ENCODE results near the gene CSF2RB.

Gene CSF2RB

DNA sequence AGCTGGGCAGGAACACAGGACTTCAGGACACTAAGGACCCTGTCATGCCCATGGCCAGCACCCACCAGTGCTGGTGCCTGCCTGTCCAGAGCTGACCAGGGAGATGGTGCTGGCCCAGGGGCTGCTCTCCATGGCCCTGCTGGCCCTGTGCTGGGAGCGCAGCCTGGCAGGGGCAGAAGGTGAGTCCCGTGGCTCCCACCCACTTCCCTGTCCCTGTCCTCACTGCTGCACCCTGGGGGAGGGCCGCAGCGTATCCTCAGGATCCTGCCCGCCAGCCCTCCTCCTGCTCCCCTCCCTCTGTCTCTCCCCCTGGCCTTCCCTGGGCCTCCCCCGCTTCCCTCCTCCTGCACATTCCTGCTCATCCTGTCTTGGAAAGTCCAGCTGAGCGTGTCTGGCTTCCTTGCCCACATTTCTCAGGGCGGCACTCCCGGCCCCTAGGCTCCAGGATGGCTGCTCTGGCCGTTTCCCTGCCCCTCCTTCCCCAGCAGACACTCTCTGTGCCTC, 8.7 kb downstream of the CSF2RB start:
- no peak for TF ChIP-seq SIN3A (IDR thresholded peaks at IDR 0.05; ENCODE audit: borderline replicate concordance, insufficient read depth, low read length)
- TF ChIP-seq POLR2AphosphoS5 (IDR thresholded peaks at IDR 0.05; ENCODE audit: low read depth, low read length), result no peak
- no peak for TF ChIP-seq TAF1 (IDR thresholded peaks at IDR 0.05; ENCODE audit: borderline replicate concordance, insufficient read depth, low read length)
- no peak for TF ChIP-seq FOXP2 (optimal IDR thresholded peaks at IDR 0.05; ENCODE audit: borderline replicate concordance, extremely low read depth, extremely low read length, insufficient read depth)
- TF ChIP-seq, protein P1, sequence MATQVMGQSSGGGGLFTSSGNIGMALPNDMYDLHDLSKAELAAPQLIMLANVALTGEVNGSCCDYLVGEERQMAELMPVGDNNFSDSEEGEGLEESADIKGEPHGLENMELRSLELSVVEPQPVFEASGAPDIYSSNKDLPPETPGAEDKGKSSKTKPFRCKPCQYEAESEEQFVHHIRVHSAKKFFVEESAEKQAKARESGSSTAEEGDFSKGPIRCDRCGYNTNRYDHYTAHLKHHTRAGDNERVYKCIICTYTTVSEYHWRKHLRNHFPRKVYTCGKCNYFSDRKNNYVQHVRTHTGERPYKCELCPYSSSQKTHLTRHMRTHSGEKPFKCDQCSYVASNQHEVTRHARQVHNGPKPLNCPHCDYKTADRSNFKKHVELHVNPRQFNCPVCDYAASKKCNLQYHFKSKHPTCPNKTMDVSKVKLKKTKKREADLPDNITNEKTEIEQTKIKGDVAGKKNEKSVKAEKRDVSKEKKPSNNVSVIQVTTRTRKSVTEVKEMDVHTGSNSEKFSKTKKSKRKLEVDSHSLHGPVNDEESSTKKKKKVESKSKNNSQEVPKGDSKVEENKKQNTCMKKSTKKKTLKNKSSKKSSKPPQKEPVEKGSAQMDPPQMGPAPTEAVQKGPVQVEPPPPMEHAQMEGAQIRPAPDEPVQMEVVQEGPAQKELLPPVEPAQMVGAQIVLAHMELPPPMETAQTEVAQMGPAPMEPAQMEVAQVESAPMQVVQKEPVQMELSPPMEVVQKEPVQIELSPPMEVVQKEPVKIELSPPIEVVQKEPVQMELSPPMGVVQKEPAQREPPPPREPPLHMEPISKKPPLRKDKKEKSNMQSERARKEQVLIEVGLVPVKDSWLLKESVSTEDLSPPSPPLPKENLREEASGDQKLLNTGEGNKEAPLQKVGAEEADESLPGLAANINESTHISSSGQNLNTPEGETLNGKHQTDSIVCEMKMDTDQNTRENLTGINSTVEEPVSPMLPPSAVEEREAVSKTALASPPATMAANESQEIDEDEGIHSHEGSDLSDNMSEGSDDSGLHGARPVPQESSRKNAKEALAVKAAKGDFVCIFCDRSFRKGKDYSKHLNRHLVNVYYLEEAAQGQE (IDR thresholded peaks at IDR 0.05; ENCODE audit: insufficient read depth in 1 of 2, low read depth in 2 of 2, low read length in 2 of 2), result no peak

DNA sequence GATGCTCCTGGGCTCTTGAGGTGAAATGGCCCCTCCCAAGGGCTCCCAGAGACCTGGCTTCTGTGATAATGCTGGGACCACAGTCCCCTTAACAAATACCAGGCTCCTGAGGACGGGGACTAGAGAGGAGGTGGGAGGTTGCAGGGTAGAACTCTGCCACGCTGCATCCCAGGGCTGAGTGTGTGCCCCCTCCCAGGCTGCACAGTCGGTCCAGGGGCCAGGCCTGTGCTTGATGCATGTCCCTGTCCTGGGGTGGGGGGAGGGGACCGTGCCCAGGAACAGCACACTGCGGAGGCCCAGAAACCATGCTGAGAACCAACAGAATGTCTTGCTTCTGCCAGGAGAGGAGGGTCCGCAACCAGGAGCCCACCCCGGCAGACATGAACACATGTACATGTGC, 9.3 kb downstream of the CSF2RB start:
- TF ChIP-seq TAF1 (IDR thresholded peaks at IDR 0.05; ENCODE audit: borderline replicate concordance, insufficient read depth, low read length) (no peak), FOXP2 (optimal IDR thresholded peaks at IDR 0.05; ENCODE audit: borderline replicate concordance, extremely low read depth, extremely low read length, insufficient read depth) (no peak), SIN3A (IDR thresholded peaks at IDR 0.05; ENCODE audit: borderline replicate concordance, insufficient read depth, low read length) (no peak), POLR2AphosphoS5 (IDR thresholded peaks at IDR 0.05; ENCODE audit: low read depth, low read length) (no peak)
- TF ChIP-seq, protein P1 (IDR thresholded peaks at IDR 0.05; ENCODE audit: insufficient read depth in 1 of 2, low read depth in 2 of 2, low read length in 2 of 2), result no peak

DNA sequence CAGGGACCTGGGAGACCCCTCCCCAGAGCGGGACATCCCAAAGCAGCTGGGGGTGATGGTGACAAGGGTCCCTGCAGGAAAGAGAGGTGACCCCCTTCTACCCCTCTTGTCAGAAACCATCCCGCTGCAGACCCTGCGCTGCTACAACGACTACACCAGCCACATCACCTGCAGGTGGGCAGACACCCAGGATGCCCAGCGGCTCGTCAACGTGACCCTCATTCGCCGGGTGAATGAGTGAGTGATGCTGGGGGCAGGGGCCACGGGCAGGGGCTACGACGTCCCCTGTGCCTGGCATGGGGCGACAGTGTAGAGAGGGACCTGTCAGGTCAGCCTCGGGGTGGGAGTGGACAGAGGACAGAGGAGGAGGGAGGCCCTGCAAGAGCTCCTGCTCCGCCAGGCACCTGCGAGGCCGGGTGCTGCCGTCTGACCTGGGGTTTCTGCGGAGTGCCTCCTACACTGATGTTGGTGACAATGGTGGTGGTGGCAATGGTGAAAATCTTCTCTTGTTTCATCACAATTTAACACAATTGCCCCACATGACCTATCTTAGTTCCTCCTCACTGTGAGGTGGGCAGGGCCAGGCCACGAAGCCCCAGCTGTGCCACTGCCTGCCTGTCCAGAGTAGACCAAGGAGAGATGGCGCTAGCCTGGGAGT, 9.8 kb downstream of the CSF2RB start:
- TF ChIP-seq POLR2AphosphoS5 (IDR thresholded peaks at IDR 0.05; ENCODE audit: low read depth, low read length), result no peak

DNA sequence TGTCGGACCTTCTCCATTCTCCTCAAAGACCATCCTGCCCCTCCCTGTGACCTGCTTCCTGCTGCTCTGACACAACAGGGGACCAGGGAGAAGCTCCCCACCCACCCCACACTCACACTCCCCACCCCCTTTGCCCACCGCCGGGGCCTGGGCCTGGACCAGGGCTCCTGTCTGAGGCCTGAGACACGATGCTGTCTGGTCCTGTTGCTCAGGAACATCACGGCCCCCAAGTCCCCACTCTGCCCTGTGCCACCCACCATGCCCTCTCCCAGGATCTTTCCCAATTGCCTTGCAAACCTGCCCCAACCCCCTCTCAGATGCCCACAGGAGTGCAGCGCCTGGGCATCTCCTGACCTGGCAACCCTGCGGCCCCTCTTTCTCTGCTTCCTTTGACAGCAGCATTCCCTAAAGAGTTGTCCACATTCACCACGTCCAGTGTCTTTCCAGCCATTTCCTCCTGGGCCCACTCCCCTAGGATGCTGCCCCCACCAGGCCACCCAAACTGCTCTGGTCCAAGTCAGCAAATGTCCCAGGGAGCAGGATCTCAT, 10.8 kb downstream of the CSF2RB start:
- no peak for TF ChIP-seq FOXP2 (optimal IDR thresholded peaks at IDR 0.05; ENCODE audit: borderline replicate concordance, extremely low read depth, extremely low read length, insufficient read depth)
- no peak for TF ChIP-seq SIN3A (IDR thresholded peaks at IDR 0.05; ENCODE audit: borderline replicate concordance, insufficient read depth, low read length)
- TF ChIP-seq POLR2AphosphoS5 (IDR thresholded peaks at IDR 0.05; ENCODE audit: low read depth, low read length), result no peak
- no peak for TF ChIP-seq TAF1 (IDR thresholded peaks at IDR 0.05; ENCODE audit: borderline replicate concordance, insufficient read depth, low read length)
- TF ChIP-seq, protein P1 (IDR thresholded peaks at IDR 0.05; ENCODE audit: insufficient read depth in 1 of 2, low read depth in 2 of 2, low read length in 2 of 2), result no peak

DNA sequence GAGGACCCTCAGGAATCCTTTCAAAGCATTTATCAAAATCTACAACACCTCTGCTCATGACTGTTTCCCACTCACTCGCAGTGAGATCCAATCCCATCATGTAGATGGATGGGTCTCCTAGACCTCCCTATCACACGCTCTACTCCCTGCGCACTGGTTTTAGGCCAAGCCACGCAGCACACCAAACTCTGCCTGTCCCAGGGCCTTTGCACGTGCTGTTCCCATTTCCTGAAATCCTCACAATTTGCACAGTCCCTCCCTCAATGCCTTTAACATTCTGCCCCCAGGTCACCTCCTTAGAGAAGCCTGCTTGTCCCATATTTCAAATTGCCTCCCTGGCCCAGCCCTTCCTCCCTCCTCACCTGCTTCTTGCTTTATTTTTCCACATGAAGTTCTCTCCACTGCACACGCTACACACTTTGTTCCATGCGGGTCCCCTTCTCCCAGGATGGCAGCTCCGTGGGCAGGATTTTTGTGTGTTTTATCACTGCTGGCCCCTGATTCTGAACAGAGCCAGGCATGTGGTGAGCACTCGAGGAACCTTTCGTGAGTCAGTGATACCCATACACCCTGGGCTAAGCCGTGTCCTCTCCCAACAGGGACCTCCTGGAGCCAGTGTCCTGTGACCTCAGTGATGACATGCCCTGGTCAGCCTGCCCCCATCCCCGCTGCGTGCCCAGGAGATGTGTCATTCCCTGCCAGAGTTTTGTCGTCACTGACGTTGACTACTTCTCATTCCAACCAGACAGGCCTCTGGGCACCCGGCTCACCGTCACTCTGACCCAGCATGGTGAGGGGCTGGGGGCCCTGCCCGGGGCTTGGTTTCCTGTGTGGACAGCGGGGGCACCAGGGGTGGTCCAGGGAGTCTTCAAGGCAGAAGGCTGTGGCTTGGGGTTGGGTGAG, 12.2 kb downstream of the CSF2RB start:
- TF ChIP-seq, protein P1 (IDR thresholded peaks at IDR 0.05; ENCODE audit: insufficient read depth in 1 of 2, low read depth in 2 of 2, low read length in 2 of 2), result no peak
- TF ChIP-seq POLR2AphosphoS5 (IDR thresholded peaks at IDR 0.05; ENCODE audit: low read depth, low read length), result no peak
- no peak for TF ChIP-seq TAF1 (IDR thresholded peaks at IDR 0.05; ENCODE audit: borderline replicate concordance, insufficient read depth, low read length)
- no peak for TF ChIP-seq SIN3A (IDR thresholded peaks at IDR 0.05; ENCODE audit: borderline replicate concordance, insufficient read depth, low read length)
- TF ChIP-seq FOXP2 (optimal IDR thresholded peaks at IDR 0.05; ENCODE audit: borderline replicate concordance, extremely low read depth, extremely low read length, insufficient read depth), result no peak
